Brain microvascular endothelial cell (primary cell): ENCODE data around the gene FANCG.

Source experiments
- DNase-seq: peaks from one replicate; pipeline ENCODE4 v3.0.0-alpha.2; 2020
- H3K27ac ChIP-seq: fragments of 250-450 bp; sonication (Bioruptor Pico); 2 replicates; pipeline ENCODE4 v1.5.1; 2020; ENCODE audit warnings: mild to moderate bottlenecking, moderate library complexity
- H3K27me3 ChIP-seq: fragments of 250-450 bp; sonication (Bioruptor Pico); replicated peaks from 2 replicates; pipeline ENCODE4 v1.5.1; 2020; ENCODE audit warnings: mild to moderate bottlenecking
- H3K36me3 ChIP-seq: fragments of 250-450 bp; sonication (Bioruptor Pico); replicated peaks from 2 replicates; pipeline ENCODE4 v1.5.1; 2020; ENCODE audit warnings: mild to moderate bottlenecking
- H3K4me3 ChIP-seq: 2 replicates; pipeline ENCODE4 v1.5.1; 2011; ENCODE audit warnings: low read depth, mild to moderate bottlenecking, control low read depth, low read length, moderate library complexity
- in situ Hi-C: cut with HindIII; loops from 2 replicates; pipeline ENCODE4 v1.10.0; 2017; ENCODE audit warnings: low sequenced_read_pairs, low pct_ligation_motif_present
- TF ChIP-seq, protein P1 (sequence below): IDR thresholded peaks from 2 replicates; pipeline ENCODE4 v1.5.1; 2011; ENCODE audit warnings: low read depth, mild to moderate bottlenecking, moderate library complexity, low read length, control low read depth, inconsistent platforms; ENCODE audit errors: missing control alignments

FANCG gene

GRCh38 chr9:35078066-35078465 lies 1.7 kb downstream of the FANCG start:
- in situ Hi-C loops, result no loop called here
- peak overlapping the region; percentile 79 for H3K4me3 ChIP-seq
- no peaks in the 10 kb centered on the region for H3K27me3 ChIP-seq
- TF ChIP-seq, protein P1, sequence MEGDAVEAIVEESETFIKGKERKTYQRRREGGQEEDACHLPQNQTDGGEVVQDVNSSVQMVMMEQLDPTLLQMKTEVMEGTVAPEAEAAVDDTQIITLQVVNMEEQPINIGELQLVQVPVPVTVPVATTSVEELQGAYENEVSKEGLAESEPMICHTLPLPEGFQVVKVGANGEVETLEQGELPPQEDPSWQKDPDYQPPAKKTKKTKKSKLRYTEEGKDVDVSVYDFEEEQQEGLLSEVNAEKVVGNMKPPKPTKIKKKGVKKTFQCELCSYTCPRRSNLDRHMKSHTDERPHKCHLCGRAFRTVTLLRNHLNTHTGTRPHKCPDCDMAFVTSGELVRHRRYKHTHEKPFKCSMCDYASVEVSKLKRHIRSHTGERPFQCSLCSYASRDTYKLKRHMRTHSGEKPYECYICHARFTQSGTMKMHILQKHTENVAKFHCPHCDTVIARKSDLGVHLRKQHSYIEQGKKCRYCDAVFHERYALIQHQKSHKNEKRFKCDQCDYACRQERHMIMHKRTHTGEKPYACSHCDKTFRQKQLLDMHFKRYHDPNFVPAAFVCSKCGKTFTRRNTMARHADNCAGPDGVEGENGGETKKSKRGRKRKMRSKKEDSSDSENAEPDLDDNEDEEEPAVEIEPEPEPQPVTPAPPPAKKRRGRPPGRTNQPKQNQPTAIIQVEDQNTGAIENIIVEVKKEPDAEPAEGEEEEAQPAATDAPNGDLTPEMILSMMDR, result no peak
- no peaks in the 10 kb centered on the region for H3K36me3 ChIP-seq
- DNase-seq, result no peak
- no peak overlapping the region for H3K27ac ChIP-seq

DNA sequence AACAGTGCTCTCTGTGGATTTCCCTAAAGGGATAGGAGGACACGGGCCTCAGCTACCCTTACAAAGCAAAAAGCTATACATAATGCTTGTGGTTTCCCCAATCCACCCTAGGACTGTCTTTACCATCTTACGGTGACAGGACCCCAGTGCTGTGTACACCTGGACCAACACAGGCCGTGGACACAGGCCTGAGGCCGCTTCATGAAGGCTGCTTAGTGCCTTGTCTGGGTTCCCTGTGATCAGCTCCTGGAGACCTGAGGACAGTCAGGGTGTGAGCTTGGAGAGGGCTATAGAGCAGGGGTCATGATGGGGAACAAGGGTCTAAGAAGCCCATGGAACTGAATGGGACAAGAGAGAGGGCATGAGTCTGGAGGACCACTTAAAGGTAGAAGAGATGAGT lies 2.9 kb downstream of the FANCG start:
- Histone ChIP-seq H3K27ac (no peak overlapping the region), H3K27me3 (no peaks in the 10 kb centered on the region), H3K4me3 (no peak overlapping the region), H3K36me3 (no peaks in the 10 kb centered on the region)
- in situ Hi-C loops, result no loop called here
- no peak for DNase-seq
- TF ChIP-seq, protein P1, result no peak

GRCh38 chr9:35075358-35075757 lies 4.4 kb downstream of the FANCG start:
- peaks cover 3% of the 10 kb centered on the region for H3K36me3 ChIP-seq
- no peak overlapping the region for H3K4me3 ChIP-seq
- no peak overlapping the region for H3K27ac ChIP-seq
- no peaks in the 10 kb centered on the region for H3K27me3 ChIP-seq
- in situ Hi-C loops, result no loop called here
- DNase-seq, result no peak
- TF ChIP-seq, protein P1, result no peak

- peaks cover 6% of the 10 kb centered on the region for H3K36me3 ChIP-seq
- no peak for DNase-seq
- in situ Hi-C loops, result no loop called here
- no peaks in the 10 kb centered on the region for H3K27me3 ChIP-seq
- H3K27ac ChIP-seq, result no peak overlapping the region
- H3K4me3 ChIP-seq, result no peak overlapping the region
- TF ChIP-seq, protein P1, result no peak
Measured at GRCh38 chr9:35074791-35075190, 5.0 kb downstream of the FANCG start.

DNA sequence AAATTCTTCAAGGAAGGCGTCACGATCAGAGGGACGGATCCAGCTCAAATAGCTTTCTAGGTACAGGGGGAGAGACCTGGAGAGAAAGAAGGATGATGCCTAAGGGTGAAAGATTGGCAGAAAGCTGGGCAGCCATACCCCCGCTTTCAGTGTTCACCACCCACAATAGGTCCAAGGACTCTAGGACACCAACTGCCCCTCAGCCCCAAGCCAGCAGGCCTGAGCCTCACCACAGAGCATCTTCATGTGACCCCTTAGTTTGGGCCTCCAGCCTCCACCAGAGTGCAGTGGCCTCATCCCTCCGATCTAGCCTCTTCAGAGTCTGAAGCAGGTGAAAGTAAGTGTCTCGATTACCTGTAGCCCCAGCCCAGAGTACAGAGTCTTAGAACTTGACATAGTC lies 5.6 kb downstream of the FANCG start:
- no peak for DNase-seq
- no peaks in the 10 kb centered on the region for H3K27me3 ChIP-seq
- H3K36me3 ChIP-seq, result peaks cover 6% of the 10 kb centered on the region
- H3K27ac ChIP-seq, result no peak overlapping the region
- in situ Hi-C loops, result no loop called here
- TF ChIP-seq, protein P1, result no peak
- H3K4me3 ChIP-seq, result no peak overlapping the region

DNA sequence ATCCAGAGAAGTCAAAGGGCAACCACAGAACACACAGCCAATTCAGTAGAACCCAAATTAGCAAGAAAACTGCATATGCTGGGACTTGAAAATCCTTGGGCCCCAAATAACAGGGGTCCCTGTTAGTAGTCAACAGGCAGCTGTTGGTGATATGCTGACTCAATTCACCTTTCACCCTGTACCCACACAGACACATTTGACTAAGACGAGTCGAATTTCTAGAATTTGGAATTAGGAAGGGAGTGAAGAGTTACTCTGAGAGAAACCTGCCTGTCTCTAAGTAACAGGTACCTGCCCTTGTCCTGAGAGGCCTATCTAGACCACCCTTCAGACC lies 6.5 kb downstream of the FANCG start:
- DNase-seq, result no peak
- TF ChIP-seq, protein P1, result no peak
- in situ Hi-C loops, result no loop called here
- Histone ChIP-seq H3K4me3 (no peak overlapping the region), H3K27me3 (no peaks in the 10 kb centered on the region), H3K36me3 (peaks cover 6% of the 10 kb centered on the region), H3K27ac (peak overlapping the region; percentile 53)
